Activated CD4-positive, alpha-beta T cell treated with anti-CD3 and anti-CD28 coated beads for 1 hour (primary cell): ENCODE data around the gene CUX1.

ENCODE experiments used
- DNase-seq: peaks from one replicate; pipeline ENCODE4 v3.0.0-alpha.2; 2020

CUX1 gene

DNA sequence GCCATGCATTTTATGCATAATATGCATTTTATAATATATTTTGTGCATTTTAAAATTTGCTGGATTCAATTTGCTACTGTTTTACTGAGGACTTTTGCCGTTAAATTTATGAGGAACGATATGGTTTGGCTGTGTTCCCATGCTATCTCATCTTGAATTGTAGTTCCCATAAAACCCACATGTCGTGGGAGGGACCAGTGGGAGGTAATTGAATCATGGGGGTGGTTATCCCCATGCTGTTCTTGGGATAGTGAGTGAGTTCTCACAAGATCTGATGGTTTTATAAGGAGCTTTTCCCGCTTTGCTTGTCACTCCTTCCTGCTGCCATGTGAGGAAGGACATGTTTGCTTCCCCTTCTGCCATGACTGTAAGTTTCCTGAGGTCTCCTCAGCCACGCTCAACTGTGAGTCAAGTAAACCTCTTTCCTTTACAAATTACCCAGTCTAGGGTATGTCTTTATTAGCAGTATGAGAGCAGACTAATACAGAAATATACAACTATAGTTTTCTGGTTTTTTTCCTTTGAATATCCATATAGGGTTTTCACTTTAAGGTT lies 267.9 kb downstream of the CUX1 start:
- DNase-seq = no peak

DNA sequence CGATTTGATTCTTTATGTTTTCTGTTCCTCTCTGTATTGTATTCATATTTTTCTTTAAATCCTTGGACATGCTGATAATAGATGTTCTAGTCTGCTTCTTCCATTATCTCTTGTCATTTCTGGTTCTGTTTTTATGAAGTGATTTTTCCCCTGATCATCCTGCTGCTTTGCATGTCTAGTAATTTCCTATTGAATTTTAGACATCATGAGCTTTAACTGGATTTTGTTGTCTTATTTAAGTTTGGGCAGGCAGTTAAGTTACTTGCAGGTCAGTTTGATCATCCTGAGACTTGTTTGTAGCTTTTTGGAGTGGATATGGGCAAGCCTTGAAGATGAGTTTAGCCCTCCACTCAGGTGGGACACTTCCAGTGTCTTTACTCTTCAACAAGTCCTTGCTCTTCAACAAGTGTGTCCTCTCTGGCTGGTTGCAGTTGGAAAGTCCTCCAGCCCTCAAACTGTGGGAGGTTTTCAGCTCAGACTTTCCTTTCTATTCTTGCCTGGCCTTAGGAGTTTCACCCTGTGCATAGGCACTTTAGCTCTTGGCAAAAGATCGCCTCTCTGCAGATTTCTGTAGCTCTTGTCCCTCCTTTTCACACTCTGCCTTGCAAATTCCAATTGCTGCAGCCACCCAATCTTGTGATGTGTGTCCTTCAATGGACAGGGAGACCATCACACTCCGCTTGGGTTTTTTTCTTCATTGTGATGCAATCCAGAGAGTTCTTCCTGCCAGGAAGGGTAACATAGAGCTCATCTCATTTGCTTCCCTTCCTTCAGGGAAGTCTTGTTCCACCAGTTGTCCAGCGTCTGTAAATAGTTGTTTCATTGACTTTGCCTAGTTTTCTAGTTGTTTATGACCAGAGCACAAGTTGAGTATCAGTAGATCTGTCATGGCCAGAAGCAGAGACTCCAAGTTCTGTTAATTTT lies 272.0 kb downstream of the CUX1 start:
- DNase-seq = no peak

DNA sequence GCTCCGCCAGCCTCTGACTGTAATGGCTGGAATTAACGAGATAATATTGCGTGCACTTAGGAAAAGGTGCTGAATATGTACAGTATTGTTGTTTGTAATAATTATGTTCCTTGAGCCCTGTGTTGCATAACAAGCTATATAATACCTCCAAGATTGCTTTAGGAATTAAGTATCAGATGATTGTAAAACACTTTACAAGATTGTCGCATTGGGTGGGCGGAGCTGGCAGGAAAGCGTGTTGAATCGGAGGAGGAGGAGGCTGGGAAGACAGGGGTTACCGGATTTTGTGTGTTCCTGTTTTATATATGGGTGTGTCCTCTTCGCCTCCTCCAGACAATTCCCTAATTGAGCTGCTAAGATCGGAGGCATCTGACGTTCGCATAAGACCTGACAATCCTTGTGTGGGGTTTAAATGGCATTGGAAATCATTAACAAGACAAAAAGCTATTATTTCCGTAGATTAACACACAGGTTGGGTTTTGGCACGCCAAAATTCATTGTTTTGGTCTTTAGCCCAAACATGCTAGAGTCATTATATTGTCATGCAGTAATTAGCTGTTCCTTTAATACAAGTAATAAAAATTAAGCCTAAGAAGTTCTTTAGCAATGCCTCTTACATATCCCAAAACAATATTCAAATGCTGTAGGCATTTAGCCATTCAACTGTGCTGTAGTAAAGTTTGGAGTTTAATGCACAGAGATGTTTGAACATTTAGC lies 276.3 kb downstream of the CUX1 start:
- no peak for DNase-seq

DNA sequence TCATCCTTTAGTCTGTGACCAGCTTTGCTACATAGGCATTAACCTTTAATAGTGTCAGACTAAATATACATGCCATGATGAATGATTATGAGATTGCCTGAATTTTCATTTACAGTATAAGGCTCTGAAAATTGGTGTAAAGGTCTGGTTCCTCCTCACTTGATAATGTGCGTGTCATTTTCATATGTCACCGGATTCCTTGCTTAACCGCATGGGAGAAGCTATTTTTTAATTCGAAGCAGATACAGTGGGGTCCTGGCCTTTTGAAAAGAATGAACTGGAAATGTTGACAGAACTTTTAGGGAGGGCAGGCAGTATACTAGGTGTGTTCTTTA lies 276.9 kb downstream of the CUX1 start:
- DNase-seq = no peak

DNA sequence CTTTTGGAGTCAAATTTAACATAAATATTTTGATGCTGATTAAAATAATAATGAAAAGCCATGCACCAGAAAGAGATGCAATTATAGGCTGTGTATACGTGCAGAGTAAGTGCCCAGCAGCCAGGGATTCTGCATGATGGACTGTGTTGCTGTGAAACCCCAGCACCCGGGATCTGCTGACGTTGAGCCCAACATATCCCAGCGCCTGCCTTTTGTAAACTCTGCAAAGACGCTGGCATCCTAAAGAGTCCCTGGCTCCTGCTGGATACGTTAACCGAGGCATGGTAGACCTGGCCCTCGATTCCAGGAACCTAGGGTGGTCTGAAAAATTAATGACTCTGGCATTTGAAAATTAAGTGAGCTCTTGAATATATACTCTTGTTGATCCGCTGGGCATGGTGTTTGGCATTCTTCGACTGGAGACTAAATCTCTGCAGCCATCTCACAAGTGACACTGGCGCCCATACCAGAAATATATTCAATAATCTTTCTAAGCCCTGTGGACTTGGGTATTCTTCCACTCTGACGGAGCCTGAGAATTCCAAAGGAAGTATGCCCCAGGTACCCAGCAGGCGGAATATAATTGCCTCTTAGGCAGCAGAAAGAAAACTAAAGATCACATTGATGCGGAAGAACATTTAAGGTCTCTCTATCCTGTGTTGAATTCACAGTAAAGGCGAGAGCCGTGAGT lies 278.0 kb downstream of the CUX1 start:
- no peak for DNase-seq

DNA sequence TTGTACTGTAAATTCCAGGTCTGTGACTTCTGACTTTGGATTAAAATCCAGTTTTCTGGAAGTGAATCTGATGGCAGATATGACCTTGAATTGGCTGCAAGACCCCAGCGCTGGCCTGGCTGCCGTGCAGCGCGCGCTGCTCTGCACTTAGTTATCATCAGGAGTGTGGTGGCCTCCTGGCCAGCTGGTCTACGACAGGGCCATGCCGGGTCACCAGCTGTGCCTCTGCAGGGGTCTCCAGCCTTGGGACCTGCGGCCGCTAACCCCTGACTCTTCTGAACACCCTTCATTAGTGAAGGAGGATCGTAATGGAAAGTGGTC lies 278.5 kb downstream of the CUX1 start:
- no peak for DNase-seq

DNA sequence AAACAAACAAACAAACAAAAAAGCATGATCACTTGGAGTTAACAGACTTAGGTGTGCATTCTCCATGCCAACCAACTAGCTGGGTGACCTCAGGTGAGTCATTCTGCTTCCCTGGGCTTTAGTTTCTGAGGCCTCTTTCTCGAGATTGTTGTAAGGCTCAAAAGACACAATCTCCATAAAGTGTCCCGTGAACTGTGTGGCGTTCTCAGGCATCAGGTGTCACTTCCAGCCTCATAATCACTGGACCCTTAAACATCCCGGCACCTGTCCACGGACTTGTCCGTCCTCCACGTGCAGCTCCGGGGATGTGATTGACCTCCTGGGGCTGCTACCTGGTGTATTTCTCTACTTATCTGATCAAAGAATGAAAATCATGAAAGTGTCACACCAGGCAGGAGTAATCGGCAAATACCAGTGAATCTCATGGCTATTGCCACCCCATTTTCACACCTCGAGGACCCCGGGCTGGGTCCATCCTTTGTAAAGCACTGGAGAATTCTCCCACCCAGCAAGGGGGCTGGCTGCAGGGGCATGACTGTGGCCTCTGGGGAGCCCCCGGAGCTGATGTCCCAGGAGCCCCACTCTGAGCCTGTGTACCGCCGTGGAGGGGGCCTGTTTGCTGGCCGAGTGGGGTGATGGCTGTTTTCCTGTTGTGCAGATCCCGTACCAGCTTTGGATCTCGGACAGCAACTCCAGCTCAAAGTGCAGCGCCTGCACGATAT lies 279.4 kb downstream of the CUX1 start:
- DNase-seq = no peak

DNA sequence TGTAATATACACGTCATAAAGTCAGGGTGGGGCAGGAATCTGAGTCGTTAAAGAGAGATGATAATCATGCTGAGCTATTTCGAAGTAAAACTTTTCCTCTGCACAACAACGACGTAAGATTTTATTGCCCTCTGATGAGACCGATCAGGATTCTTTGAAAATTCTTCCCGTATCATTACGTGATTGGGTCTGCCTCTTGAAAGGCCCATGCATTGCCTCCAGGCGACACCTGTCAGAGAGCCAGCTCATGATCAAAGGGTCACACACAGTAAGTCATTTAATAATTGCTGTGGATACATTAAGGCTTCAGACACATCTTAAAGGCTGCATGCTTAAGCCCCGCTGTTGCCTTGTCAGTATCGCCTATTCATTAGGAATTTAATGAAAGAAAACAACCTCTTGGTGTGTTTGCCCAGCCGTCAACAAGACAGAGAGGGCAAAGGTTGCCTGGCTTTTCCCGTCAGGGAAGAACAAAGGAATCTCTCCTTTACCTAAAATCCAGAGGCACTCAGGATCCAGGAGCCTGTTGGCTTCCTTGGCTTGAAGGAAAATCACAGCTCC lies 280.3 kb downstream of the CUX1 start:
- no peak for DNase-seq

DNA sequence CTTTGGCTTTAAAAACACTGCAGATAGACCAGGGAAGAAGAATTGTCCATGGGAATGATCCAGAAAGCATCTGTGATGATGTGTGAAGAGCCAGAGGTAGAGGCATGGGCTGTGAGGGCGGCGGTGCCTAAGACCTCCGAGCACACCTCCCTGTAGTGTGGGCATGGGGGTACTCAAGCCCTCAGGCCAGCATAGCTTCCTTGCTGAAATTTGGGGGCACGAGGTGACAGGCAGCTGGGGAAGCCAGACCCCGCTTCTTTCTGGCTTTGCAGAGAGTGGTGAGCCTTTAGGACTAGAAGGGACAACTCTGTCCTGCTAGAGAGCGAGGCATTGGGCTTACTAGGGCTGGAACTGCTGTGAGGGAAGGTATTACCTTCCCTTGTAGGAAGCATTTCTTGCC lies 281.6 kb downstream of the CUX1 start:
- no peak for DNase-seq

DNA sequence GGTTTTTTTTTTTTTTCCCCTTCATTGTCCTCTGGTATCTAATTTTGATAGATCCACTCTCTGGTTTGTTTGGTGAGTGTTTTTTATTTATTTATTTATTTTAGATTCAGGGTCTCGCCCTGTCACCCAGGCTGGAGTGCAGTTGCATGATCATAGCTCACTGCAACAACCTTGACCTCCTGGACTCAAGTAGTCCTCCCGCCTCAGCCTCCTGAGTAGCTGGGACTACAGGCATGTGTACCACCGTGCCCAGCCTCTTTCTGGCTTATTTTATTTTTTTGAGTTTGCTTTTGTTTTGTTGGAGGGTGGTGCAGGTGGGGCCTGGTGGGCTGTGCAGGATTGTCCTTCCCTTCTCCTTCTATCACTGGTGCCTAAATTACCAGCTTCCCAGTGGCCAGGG lies 282.0 kb downstream of the CUX1 start:
- DNase-seq = no peak

DNA sequence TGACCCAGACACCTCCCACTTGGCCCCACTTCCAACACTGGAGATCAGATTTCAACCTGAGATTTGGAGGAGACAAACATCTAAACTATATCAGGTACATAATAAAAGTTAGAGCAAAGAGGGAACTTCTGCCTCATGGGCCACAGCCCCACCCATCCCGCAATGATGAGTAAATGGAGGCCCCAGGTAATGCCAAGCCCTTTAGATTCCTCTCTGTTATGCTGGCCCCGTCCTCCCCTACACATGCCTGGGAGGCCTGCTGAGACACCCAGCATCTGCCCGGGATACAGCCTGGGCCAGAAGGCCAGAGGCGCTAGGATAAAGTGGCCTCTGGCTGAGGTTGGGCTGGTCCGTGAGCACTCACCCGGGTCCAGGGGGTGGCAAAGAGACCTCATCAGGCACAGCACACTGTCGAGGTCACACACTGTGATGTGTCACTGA lies 283.7 kb downstream of the CUX1 start:
- no peak for DNase-seq

DNA sequence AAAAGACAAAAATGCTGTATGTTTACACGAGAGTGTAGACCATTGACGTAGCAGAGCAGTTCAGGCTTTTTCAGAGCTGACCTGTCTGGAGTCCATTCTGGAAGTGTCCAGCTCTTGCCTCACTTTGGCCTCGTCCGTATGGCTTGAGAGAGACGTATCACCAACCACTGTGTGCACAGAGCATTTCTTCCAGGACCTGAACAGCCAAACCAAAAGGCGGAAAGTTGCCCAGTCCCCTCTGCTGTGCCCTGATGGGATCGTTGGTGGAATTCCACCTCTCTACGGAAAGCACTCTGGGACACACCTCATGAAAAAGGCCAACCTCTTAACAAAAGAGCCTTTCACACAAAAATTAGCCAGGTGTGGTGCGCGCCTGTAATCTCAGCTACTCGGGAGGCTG lies 284.5 kb downstream of the CUX1 start:
- DNase-seq = no peak

DNA sequence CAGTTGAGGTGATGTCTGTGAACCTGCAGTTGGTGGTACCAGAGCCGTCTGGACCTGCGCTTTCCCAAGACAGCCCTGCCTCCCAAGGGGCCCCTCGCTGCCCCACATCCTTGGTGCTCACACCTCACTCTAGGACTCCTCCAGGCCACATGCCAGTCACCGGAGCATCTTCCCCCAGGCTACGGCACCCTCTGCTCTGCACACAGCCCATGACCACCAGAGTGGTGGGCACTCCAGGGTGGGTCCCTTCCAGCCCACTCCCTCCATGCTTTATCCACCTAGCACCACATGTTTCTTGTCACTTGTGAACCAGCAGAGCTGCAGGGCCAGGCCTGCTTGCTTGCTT lies 285.6 kb downstream of the CUX1 start:
- no peak for DNase-seq

DNA sequence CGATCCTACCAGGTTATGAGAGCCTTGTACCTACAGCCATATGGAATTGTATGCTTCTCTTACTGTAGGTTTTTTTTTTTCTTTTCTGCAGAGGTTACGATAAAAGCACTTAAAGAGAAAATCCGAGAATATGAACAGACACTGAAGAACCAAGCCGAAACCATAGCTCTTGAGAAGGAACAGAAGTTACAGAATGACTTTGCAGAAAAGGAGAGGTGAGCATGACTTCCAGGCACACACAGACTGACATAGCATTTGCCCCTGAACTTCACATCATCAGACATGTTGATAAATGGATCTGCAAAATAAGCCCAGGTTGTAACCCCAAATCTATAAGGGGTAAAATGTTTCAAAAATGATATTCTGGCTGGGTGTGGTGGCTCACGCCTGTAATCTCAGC lies 286.8 kb downstream of the CUX1 start:
- no peak for DNase-seq

DNA sequence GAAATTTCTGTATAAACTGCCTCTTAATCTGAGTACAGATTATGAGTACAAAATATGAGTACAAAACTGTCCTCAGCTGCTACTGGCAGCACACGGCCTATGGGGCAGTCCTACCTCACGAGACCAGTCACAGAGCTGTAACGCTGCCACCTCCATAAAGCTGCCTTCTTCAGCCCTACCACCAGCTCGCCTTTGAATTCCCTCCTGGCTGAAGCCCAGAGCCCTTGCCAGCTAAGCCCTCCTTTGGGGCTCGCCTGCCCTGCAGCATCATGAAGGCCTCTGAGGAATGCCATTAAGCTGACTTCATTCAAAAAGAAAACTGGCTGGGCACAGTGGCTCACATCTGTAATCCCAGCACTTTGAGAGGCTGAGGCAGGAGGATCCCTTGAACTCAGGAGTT lies 289.2 kb downstream of the CUX1 start:
- DNase-seq = no peak

DNA sequence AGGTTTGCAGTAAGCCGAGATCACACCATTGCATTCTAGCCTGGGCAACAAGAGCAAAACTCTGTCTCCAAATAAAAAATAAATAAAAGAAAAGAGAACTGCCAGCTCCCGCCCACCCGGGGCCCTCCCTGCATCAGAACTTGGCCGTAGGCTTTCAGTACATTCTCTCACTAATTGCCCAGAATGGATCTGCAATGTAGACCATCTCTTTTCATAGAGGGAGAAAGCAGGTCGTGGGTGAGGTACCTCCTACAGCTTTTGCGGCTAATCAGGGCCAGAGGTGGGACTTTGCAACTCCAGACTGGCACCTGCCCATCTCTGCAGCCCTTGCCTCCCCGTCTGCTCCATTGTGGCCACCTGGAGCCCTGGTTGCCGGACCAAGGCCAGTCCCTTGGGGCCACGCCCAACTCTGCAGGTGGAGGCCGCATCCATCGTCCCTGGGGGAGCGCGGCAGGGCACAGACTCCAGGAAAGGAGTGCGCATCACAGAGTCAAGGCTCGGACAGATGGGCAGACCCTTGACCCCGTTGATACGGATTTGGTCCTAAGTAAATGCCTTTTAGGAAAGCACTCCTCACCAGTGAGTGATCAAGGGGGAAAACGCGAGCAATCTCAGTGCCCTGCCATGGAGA lies 290.2 kb downstream of the CUX1 start:
- DNase-seq = no peak

DNA sequence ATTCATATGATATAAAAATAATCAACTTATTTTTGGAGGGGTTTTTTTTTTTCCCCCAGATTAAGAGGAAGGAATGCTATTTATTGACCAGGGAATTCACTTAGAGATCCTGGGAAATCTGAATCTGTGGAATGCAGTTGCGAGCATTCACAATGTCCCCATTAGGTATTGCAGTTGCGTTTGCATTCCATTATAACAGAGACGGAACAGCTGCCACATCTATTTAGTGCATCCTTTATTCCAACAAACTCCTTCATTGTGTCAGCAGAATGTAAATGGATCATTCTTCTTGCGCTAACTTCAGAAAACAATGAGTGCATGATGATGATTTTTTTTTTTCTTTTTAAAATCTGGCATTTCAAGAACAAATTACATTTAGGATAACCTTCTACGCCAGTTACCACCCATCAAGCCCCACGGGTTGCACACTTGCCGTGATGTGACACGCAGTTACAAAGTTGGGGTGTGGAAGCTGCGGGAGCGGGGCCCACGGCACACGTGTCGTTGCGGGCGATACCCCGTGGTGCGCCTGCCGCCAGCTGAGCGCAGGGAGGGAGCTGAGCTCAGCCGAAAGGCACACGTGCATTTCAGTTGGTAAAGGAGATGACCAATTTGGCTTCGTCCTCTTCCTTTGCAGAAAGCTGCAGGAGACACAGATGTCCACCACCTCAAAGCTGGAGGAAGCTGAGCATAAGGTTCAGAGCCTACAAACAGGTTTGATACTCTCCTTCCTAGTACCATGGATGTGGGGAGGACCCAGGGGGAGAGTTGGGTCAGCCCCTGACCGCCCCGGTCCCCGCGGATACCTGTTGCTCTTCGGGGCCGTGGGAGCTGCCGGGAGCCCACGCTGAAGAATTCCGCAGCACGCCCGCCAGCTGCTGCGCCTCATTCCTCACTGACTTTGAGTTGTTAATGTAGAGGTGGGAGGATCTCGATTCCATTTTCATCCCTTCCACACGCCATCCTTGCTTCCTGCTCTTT lies 293.9 kb downstream of the CUX1 start:
- no peak for DNase-seq

DNA sequence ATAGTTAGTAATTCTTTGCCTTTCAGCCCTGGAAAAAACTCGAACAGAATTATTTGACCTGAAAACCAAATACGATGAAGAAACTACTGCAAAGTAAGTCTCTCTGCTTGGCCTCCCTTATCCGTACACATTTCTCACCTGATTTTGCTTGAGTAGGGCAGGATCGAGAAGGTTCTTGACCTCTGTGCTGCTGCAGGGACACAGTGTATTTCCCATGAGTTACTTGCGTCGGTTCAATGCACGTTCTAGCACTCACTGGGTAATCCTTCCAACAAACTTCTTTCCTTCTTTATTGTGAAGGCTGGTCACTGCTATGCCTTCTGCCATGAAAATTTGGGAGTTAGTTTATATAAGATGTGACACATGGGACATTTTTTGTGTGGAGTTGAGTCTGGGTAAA lies 297.8 kb downstream of the CUX1 start:
- DNase-seq = no peak

DNA sequence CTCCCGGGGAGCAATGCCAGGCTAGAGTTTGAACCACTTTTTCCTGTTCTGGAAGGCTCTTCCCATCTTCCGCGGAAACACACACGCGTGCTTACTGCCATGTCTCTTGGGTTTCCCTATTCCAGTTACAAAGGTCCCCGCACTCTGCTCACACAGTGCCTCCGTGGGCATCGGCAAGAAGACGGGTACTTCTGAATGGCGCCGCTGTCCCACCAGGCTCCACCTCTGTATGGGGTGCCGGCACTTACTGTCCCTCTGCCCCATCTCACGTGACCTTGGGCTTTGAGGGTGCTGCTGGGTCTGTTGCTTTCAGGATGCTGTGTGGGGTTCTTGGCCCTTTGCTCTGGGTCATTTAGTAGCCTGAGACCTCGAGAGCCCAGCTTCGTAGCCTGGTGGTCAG lies 298.5 kb downstream of the CUX1 start:
- no peak for DNase-seq

DNA sequence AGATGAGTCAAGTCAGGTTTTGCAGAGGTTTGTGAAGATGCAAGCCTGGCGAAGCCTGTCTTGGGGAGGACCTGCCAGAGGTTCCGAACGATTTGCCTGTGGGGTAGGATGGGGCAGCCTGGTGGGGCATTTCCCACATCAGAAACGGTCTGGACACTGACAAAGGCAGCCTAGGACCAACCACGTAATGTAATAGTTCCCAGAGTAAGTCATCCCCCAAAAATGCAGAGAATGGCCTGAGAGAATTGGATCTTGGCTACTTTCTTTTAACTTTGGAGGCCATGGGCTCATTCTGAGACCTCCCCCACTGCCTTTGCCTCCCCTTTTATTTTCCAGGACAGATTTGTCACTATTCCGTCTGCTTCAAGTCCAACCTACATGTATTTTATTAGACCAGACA lies 300.3 kb downstream of the CUX1 start:
- DNase-seq = no peak

DNA sequence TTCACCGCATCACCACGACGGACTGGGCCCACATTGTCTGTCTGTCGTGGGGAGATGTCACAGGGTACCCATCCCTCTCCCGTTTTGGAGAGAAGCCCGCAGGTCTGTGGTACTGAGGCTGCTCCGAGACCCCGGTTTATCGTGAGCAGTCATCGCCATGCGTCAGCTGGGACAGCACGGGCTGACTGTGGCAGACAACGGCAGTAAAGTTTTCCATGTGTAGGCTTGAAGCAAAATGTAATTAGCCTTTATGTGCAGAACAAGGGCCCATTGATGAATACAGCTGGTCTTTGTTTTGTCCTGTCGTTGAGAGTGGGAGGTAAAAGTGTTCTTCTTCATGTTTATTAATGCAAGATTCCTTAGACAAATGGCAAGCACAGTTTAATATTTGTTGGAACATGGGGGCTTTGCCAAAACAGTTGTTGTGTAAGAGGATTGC lies 301.8 kb downstream of the CUX1 start:
- DNase-seq = no peak
